Measurements from ENCODE around the gene TAF3.

GRCh38 chr10:8042721-8043568 is 224.6 kb downstream of the TAF3 start:
- TF ChIP-seq CTCF (IDR thresholded peaks at IDR 0.05; ENCODE audit: low read length) (no peak), EZH2 (optimal IDR thresholded peaks at IDR 0.05; ENCODE audit: low read depth, low read length) (no peak), EZH2phosphoT487 (IDR thresholded peaks at IDR 0.05; ENCODE audit: low read length) (no peak)
